Measurements from ENCODE around the gene SPDYE6. TPM values are rescaled to one million over a fixed set of nuclear protein-coding genes. Genes with fewer than 3 reads are reported as not detected.
"Not testable (repeated sequence)": the region's sequence is repeated elsewhere in the genome, so short reads cannot be mapped to it uniquely, and the experiment has no call there.

SPDYE6 gene
- total and polyA plus RNA-seq, 12 donors = 0.11 TPM; not detected in 11

GRCh38 chr7:102364394-102364886 is 8.2 kb upstream of the SPDYE6 start:
- intact Hi-C loops (cut with DNase I); H3K4me1 ChIP-seq (replicated peaks in 1 of 2); H3K9me3 ChIP-seq (replicated peaks in 1 of 3); H3K27me3 ChIP-seq; H3K36me3 ChIP-seq (replicated peaks in 1 of 2): not testable (repeated sequence)
- H3K4me3 ChIP-seq = peak overlapping the region in 3 of 4 donors; percentile 65 to 98 (median 96)
- peak in 1 of 7 donors; percentile 25 for DNase-seq
- WGBS, 4 donors = 0 to 2% (median 0%) methylated on average over 6 to 15 of the region's 20 CpGs
- peak overlapping the region; percentile 93 to 99 (median 95) for H3K27ac ChIP-seq

- H3K27me3 ChIP-seq; H3K9me3 ChIP-seq (replicated peaks in 1 of 3); intact Hi-C loops (cut with DNase I); H3K4me1 ChIP-seq (replicated peaks in 1 of 2); H3K36me3 ChIP-seq (replicated peaks in 1 of 2): not testable (repeated sequence)
- WGBS, 4 donors = 0 to 1% (median 0%) methylated on average over 13 to 76 of the region's 76 CpGs
- Histone ChIP-seq H3K4me3 (peak overlapping the region; percentile 65 to 98 (median 85)), H3K27ac (peak overlapping the region; percentile 93 to 99 (median 95))
- DNase-seq = peak; percentile 96 to 99 (median 98)
- TF ChIP-seq CTCF (IDR thresholded peaks at IDR 0.05) = peak in 1 of 6 experiments; percentile 43
- peak; percentile 92 to 97 for TF ChIP-seq POLR2A (IDR thresholded peaks at IDR 0.05)
Measured at GRCh38 chr7:102363549-102364393, 7.5 kb upstream of the SPDYE6 start.

GRCh38 chr7:102346983-102347382 is 9.3 kb downstream of the SPDYE6 start:
- H3K4me3 ChIP-seq; DNase-seq; H3K36me3 ChIP-seq (replicated peaks in 1 of 2); H3K27ac ChIP-seq; intact Hi-C loops (cut with DNase I); H3K27me3 ChIP-seq; H3K4me1 ChIP-seq (replicated peaks in 1 of 2); H3K9me3 ChIP-seq (replicated peaks in 1 of 3): not testable (repeated sequence)
- 81 to 92% (median 90%) methylated on average over 2 to 3 of the region's 6 CpGs for WGBS, 4 donors

- H3K4me1 ChIP-seq (replicated peaks in 1 of 2); H3K27me3 ChIP-seq; H3K4me3 ChIP-seq; H3K9me3 ChIP-seq (replicated peaks in 1 of 3); H3K36me3 ChIP-seq (replicated peaks in 1 of 2); intact Hi-C loops (cut with DNase I); DNase-seq; H3K27ac ChIP-seq: not testable (repeated sequence)
- WGBS, 4 donors = 67 to 100% (median 83%) methylated on average over 1 to 5 of the region's 7 CpGs
Measured at GRCh38 chr7:102340599-102341368, 15.5 kb downstream of the SPDYE6 start.

- DNase-seq; H3K9me3 ChIP-seq (replicated peaks in 1 of 3); H3K27me3 ChIP-seq; H3K4me3 ChIP-seq; H3K4me1 ChIP-seq (replicated peaks in 1 of 2); intact Hi-C loops (cut with DNase I); H3K27ac ChIP-seq; H3K36me3 ChIP-seq (replicated peaks in 1 of 2): not testable (repeated sequence)
- WGBS, 4 donors = 80 to 84% (median 83%) methylated on average over 4 of the region's 4 CpGs
Measured at GRCh38 chr7:102337420-102337819, 18.8 kb downstream of the SPDYE6 start.

GRCh38 chr7:102337002-102337401 is 19.2 kb downstream of the SPDYE6 start:
- DNase-seq; H3K27ac ChIP-seq; H3K27me3 ChIP-seq; H3K9me3 ChIP-seq (replicated peaks in 1 of 3); H3K4me3 ChIP-seq; H3K4me1 ChIP-seq (replicated peaks in 1 of 2); H3K36me3 ChIP-seq (replicated peaks in 1 of 2); intact Hi-C loops (cut with DNase I): not testable (repeated sequence)
- WGBS, 4 donors = 81 to 100% (median 83%) methylated on average over 1 to 8 of the region's 8 CpGs; no CpG with 5 or more reads in 1 of the 4 donors

- intact Hi-C loops (cut with DNase I); H3K4me1 ChIP-seq (replicated peaks in 1 of 2); H3K36me3 ChIP-seq (replicated peaks in 1 of 2); H3K4me3 ChIP-seq; H3K9me3 ChIP-seq (replicated peaks in 1 of 3); H3K27me3 ChIP-seq; DNase-seq; H3K27ac ChIP-seq: not testable (repeated sequence)
- 90 to 94% (median 91%) methylated on average over 7 of the region's 7 CpGs for WGBS, 4 donors
Measured at GRCh38 chr7:102335574-102335973, 20.7 kb downstream of the SPDYE6 start.

- H3K9me3 ChIP-seq (replicated peaks in 1 of 3); H3K4me3 ChIP-seq; H3K27me3 ChIP-seq; H3K36me3 ChIP-seq (replicated peaks in 1 of 2); intact Hi-C loops (cut with DNase I); DNase-seq; H3K27ac ChIP-seq; H3K4me1 ChIP-seq (replicated peaks in 1 of 2): not testable (repeated sequence)
- WGBS, 4 donors = 83 to 90% (median 89%) methylated on average over 8 of the region's 8 CpGs
Measured at GRCh38 chr7:102330666-102331460, 25.4 kb downstream of the SPDYE6 start.

GRCh38 chr7:102329366-102329765 is 26.9 kb downstream of the SPDYE6 start:
- H3K27me3 ChIP-seq; H3K36me3 ChIP-seq (replicated peaks in 1 of 2); H3K27ac ChIP-seq; H3K4me3 ChIP-seq; H3K9me3 ChIP-seq (replicated peaks in 1 of 3); DNase-seq; H3K4me1 ChIP-seq (replicated peaks in 1 of 2); intact Hi-C loops (cut with DNase I): not testable (repeated sequence)
- WGBS, 4 donors = 60 to 91% (median 71%) methylated on average over 4 to 8 of the region's 9 CpGs

All from adrenal gland (tissue), 12 donors.